HG03378 (cell line): Measurements from ENCODE around the gene SFRP2.

Source experiments
- ATAC-seq: cut with Tn5 transposase; IDR thresholded peaks from one replicate; pipeline ENCODE4 v1.9.1; 2021; ENCODE audit warnings: mild to moderate bottlenecking, moderate library complexity; ENCODE audit not compliant: unreplicated experiment

Gene SFRP2

DNA sequence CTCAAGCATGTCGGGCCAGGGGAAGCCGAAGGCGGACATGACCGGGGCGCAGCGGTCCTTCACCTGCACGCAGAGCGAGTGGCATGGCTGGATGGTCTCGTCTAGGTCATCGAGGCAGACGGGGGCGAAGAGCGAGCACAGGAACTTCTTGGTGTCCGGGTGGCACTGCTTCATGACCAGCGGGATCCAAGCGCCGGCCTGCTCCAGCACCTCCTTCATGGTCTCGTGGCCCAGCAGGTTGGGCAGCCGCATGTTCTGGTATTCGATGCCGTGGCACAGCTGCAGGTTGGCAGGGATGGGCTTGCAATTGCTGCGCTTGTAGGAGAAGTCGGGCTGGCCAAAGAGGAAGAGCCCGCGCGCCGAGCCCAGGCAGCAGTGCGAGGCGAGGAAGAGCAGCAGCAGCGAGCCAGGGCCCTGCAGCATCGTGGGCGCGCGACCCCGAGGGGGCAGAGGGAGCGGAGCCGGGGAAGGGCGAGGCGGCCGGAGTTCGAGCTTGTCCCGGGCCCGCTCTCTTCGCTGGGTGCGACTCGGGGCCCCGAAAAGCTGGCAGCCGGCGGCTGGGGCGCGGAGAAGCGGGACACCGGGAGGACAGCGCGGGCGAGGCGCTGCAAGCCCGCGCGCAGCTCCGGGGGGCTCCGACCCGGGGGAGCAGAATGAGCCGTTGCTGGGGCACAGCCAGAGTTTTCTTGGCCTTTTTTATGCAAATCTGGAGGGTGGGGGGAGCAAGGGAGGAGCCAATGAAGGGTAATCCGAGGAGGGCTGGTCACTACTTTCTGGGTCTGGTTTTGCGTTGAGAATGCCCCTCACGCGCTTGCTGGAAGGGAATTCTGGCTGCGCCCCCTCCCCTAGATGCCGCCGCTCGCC is at the start of gene SFRP2:
TSS of gene SFRP2 (minus strand) at position 671 of the 864 bp plus-strand sequence. CDS start at position 423, 248 bp downstream.
- no peak for ATAC-seq

- ATAC-seq: no peak
Observed at GRCh38 chr4:153838564-153838963, 49.7 kb upstream of the SFRP2 start.

DNA sequence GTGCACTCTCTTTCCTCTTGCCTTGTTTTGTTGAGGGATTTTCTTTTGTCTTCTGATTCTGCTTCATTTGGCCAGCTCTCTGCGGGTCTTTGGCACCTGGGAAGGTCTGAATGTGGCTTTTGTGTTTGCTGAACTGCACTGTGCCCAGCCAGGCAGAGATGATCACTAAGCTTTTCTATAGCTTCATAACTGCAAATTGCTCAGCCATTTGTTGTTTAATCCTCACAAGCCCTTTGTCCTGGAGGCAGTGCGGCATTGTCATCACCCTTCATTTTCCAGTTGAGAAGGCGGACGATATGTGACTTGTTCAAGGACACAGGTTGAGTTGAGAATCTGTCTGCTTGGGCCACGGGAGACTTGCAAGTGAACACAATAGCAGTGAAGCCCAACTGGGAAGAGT is 46.0 kb upstream of the SFRP2 start:
- no peak for ATAC-seq

DNA sequence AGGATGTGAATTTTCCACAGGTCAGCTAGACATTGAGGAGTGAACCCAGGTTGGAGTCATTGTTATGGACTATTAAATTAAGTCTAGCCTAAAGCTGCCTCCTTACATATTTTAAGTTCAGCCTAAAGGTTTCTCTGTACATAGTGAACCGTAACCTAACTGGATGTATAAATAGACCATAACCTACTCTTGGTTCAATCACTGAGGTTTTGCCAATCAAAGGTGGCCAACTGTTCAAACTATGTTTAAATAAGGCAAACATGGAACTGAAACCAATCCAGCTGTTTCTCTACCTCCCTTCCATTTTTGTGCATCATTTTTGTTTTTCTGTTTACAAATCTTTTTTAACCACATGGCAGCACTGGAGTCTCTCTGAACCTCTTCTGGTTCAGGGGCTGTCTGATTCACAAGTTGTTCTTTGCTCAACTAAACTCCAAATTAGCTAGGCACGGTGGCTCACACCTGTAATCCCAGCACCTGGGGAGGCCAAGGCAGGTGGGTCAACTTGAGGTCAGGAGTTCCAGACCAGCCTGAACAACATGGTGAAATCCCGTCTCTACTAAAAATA is 43.9 kb upstream of the SFRP2 start:
- no peak for ATAC-seq

- ATAC-seq: no peak
Observed at GRCh38 chr4:153832054-153832453, 43.2 kb upstream of the SFRP2 start.

DNA sequence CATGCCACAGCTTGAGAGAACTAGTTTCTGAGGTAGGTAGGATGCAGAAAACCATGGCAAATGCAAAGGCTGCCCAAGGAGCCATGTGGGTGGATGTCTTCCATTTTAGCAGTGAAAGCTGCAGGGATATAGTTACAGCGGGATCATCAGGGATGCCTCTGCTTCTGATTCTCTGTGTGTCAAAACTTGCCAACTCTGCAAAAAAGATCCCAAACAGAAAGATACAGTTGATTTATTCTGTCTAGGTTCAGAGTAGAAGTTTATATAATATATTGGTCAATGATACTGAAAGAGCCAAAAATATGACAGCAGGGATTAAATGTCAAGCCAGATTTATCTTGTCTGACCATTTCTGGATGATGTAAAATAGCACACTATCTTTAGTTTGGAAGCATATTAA is 42.4 kb upstream of the SFRP2 start:
- ATAC-seq: no peak

GRCh38 chr4:153825691-153826090 is 36.8 kb upstream of the SFRP2 start:
- no peak for ATAC-seq

DNA sequence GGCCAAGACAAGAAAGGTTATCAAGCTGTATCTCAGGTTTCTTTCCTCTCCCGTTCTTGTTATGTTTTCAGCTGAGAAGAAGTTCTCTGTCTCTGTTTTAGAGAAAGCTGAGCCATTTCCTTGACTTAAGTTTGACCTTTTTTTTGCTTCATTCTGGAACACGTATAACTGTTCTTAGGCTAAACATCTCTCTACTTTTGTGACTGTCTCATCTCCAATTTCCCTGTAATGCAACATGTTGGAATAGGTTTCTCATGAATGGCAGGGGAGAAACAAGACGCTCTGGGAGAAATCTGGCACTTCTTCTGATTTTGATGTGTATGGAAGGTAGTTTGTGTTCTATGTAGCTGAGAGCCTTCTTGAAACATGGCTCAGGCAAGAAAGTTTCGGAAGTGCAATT is 36.2 kb upstream of the SFRP2 start:
- ATAC-seq: no peak

- no peak for ATAC-seq
Observed at GRCh38 chr4:153824501-153824900, 35.6 kb upstream of the SFRP2 start.

GRCh38 chr4:153823483-153823882 is 34.6 kb upstream of the SFRP2 start:
- no peak for ATAC-seq

DNA sequence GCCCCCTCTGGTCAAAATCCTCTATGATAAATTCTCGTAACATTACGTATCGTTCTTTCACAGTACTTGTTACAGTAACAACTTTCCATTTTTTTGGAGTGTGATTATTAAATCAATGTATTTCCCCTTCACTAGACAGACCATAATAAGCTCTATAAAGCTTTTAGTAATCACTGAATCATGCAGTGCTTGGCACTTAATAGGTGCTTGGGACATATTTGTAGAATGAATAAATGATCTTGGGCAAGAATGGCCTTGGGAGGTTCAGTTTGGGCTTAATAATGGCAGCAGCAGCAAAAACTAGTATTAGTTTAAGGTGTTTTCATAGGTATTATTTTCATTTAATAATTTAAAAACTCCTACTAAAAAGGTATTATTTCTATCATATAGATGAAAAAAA is 33.4 kb upstream of the SFRP2 start:
- ATAC-seq: no peak

GRCh38 chr4:153817466-153817865 is 28.6 kb upstream of the SFRP2 start:
- no peak for ATAC-seq

- no peak for ATAC-seq
Observed at GRCh38 chr4:153816542-153816941, 27.7 kb upstream of the SFRP2 start.

DNA sequence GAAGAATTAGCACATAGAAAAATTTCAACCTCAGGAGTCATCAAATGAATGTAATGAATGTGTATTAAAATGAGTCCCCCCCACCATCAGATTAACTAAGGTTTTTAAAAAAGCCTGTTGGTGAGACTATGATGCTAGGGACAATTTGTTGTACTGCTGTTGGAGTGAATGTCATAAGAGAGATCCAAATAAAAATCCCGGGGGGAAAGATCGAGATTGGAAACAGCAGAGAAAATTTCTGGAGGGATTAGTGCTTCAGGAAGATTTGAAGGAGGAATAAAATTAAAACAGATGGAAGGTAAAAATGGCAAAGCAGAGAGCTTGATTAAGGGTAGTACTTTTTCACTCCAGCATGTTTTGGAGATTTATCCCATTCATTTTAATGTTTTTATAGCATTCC is 25.9 kb upstream of the SFRP2 start:
- ATAC-seq: no peak

- ATAC-seq: no peak
Observed at GRCh38 chr4:153809916-153810810, 21.3 kb upstream of the SFRP2 start.

DNA sequence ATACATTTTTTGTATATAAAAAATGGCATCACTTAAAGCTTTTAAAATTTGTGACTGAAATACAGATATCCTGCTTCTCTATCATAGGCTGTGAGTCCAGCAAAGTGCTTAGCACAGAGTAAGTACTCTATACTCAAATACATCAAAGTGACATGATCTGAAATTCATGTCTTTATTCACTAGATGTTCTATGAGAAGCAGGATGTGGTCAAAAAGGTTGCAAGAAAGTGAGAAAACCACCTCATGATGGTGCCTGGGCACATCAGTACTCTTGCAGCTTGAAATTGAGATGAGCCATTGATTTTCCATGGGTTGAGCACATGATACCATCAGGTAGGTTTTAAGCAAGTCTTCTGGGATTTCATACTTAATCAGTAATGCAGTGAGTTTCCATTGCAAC is 20.4 kb upstream of the SFRP2 start:
- ATAC-seq: no peak

DNA sequence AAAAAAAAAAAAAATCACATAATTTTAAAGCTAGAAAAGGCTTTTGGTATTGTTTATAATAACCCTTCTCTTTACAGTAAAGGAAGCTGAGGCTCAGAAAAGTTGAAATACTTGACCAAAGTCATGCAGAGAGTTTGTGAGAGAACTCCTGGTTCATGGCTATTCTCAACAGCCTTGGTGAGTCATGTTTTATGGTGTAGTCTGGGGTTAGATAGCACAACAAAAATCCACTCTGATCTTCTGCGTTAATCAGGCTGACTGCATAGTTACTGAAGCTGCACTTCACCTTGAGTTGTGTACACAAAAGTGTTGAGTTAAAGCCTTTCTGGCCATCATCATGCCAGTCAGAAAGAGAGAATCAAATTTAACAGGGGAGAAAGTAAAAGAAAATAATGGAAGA is 19.3 kb upstream of the SFRP2 start:
- no peak for ATAC-seq

DNA sequence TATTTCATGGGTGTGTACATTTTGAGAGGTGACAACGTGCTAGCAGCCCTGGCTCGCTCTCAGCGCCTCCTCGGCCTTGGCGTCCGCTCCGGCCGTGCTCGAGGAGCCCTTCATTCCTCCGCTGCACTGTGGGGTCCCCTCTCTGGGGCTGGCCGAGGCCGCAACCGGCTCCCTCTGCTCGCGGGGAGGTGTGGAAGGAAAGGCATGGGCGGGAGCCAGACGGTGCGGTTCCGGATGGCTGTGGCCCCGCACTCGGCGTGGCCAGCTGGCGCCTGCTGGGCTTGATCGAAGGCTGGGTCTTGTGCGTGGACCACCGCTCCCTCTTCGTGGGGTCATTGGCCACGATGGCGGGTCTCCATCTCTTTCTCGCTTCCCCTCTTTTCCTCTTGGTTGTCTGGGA is 17.2 kb upstream of the SFRP2 start:
- ATAC-seq: no peak

- ATAC-seq: no peak
Observed at GRCh38 chr4:153804722-153805121, 15.8 kb upstream of the SFRP2 start.

- no peak for ATAC-seq
Observed at GRCh38 chr4:153799694-153800074, 10.8 kb upstream of the SFRP2 start.

DNA sequence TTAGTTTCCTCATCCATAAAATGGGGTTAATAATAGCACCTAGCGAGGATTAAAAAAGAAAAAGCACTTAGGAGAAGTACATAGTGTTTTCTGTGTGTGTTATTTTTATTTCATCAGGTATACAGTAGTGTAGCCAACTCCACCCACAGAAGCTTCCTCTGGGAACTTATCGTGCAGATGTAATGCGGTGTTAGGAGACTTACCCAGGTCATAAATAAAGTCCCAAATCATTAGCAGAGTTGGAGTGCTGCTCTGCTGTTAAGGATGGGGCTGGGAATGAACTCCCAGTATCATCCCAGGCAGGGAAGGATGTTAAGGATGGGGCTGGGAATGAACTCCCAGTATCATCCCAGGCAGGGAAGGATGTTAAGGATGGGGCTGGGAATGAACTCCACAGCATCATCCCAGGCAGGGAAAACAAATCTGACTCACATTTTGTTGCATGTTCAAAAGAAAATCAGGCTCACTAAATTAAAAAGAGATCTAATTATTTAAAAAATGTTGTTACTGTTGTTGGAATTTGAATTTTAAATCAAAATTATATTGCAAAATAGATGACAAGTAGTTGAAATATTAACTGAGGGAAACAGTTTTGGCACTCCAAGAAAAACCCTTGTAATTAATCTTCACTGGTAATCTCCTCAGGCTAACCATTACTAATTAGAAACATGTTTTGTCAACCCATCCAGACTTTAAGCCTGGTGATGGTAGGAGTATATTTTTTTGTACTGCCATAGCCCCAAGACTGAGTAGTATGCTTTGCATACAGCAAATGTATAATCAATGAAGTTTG is 10.2 kb upstream of the SFRP2 start:
- ATAC-seq: no peak
